Liver (tissue), 9 donors: Measurements from ENCODE around the gene HAGH. TPM values are rescaled to one million over a fixed set of nuclear protein-coding genes. Genes with fewer than 3 reads are reported as not detected.

ENCODE experiments used
- DNase-seq: peaks from one replicate; pipeline ENCODE4 v3.0.0-alpha.2; 2017; ENCODE audit warnings: low spot score
- H3K27ac ChIP-seq, 2 donors: one replicate each; pipeline ENCODE4 v1.7.0; 2013; ENCODE audit warnings: inconsistent platforms in 2 of 2, low read length in 2 of 2, control low read depth in 1 of 2, low read depth in 1 of 2, mild to moderate bottlenecking in 1 of 2
- H3K27me3 ChIP-seq, 4 donors: one replicate each; pipeline versions ENCODE4 v1.6.1 to v1.7.0; 2013; ENCODE audit warnings: low read length in 3 of 4, inconsistent platforms in 1 of 4, mild to moderate bottlenecking in 1 of 4, moderate library complexity in 1 of 4; ENCODE audit not compliant: control insufficient read depth in 4 of 4, insufficient read depth in 4 of 4
- H3K36me3 ChIP-seq, 4 donors: one replicate each; pipeline versions ENCODE4 v1.6.1 to v1.7.0; 2013; ENCODE audit warnings: low read length in 3 of 4, mild to moderate bottlenecking in 3 of 4, low read depth in 1 of 4, moderate library complexity in 1 of 4; ENCODE audit not compliant: control insufficient read depth in 4 of 4, insufficient read depth in 3 of 4
- H3K4me1 ChIP-seq, 4 donors: one replicate each; pipeline versions ENCODE4 v1.6.1 to v1.7.0; 2013; ENCODE audit warnings: low read length in 3 of 4, mild to moderate bottlenecking in 3 of 4, moderate library complexity in 1 of 4; ENCODE audit not compliant: control insufficient read depth in 4 of 4, insufficient read depth in 4 of 4
- H3K4me3 ChIP-seq, 3 donors: one replicate each; pipeline versions ENCODE4 v1.6.1 to v1.7.0; 2013; ENCODE audit warnings: low read length in 3 of 3, control low read depth in 1 of 3, low read depth in 1 of 3, mild to moderate bottlenecking in 1 of 3
- H3K9ac ChIP-seq, 2 donors: one replicate each; pipeline ENCODE4 v1.7.0; 2013; ENCODE audit warnings: low read length in 2 of 2, mild to moderate bottlenecking in 2 of 2, moderate library complexity in 2 of 2, control low read depth in 1 of 2, low read depth in 1 of 2
- H3K9me3 ChIP-seq, 4 donors: one replicate each; pipeline versions ENCODE4 v1.6.1 to v1.7.0; 2013; ENCODE audit warnings: low read length in 3 of 4; ENCODE audit not compliant: control insufficient read depth in 4 of 4
- CTCF ChIP-seq: fragments of 150-350 bp; IDR thresholded peaks from 2 replicates; pipeline ENCODE4 v1.5.1; 2017; ENCODE audit warnings: improper control_type of control experiment, low read depth, low read length; ENCODE audit not compliant: missing input control
- EGR1 ChIP-seq, 2 donors: IDR thresholded peaks; 2 replicates each; pipeline ENCODE4 v1.6.1; 2016 to 2018; ENCODE audit warnings: antibody characterized with exemption in 2 of 2, low read depth in 2 of 2
- FOXA1 ChIP-seq: IDR thresholded peaks from 2 replicates; pipeline ENCODE4 v1.6.1; 2016; ENCODE audit warnings: antibody characterized with exemption
- FOXA2 ChIP-seq: IDR thresholded peaks from 2 replicates; pipeline ENCODE4 v1.6.1; 2016; ENCODE audit warnings: antibody characterized with exemption
- HNF4A ChIP-seq, 2 donors: conservative IDR thresholded peaks; 2 replicates each; pipeline ENCODE4 v1.6.1; 2016; ENCODE audit warnings: antibody characterized with exemption in 2 of 2, mild to moderate bottlenecking in 2 of 2
- HNF4G ChIP-seq: IDR thresholded peaks from 2 replicates; pipeline ENCODE4 v1.6.1; 2016; ENCODE audit warnings: antibody characterized with exemption
- JUND ChIP-seq, 2 donors: IDR thresholded peaks; 2 replicates each; pipeline ENCODE4 v1.6.1; 2016; ENCODE audit warnings: antibody characterized with exemption in 2 of 2
- MAX ChIP-seq: IDR thresholded peaks from 2 replicates; pipeline ENCODE4 v1.6.1; 2016; ENCODE audit warnings: antibody characterized with exemption
- NR2F2 ChIP-seq: IDR thresholded peaks from 2 replicates; pipeline ENCODE4 v1.6.1; 2016; ENCODE audit warnings: antibody characterized with exemption
- RAD21 ChIP-seq, 2 donors: IDR thresholded peaks; 2 replicates each; pipeline ENCODE4 v1.6.1; 2016; ENCODE audit warnings: antibody characterized with exemption in 2 of 2, mild to moderate bottlenecking in 2 of 2
- RXRA ChIP-seq, 2 donors: IDR thresholded peaks; 2 replicates each; pipeline ENCODE4 v1.6.1; 2017 to 2018; ENCODE audit warnings: antibody characterized with exemption in 2 of 2, mild to moderate bottlenecking in 1 of 2
- TAF1 ChIP-seq: conservative IDR thresholded peaks from 2 replicates; pipeline ENCODE4 v1.6.1; 2016; ENCODE audit warnings: antibody characterized with exemption, mild to moderate bottlenecking
- YY1 ChIP-seq: IDR thresholded peaks from 2 replicates; pipeline ENCODE4 v1.6.1; 2016; ENCODE audit warnings: antibody characterized with exemption, mild to moderate bottlenecking
- ZBTB33 ChIP-seq: IDR thresholded peaks from 2 replicates; pipeline ENCODE4 v1.6.1; 2016; ENCODE audit warnings: antibody characterized with exemption
- WGBS: extraction: QIAGEN DNeasy Blood & Tissue Kit; methylation state at CpG from one replicate; pipeline ENCODE4 v1.1.7; 2013; 5-methylcytosine and 5-hydroxymethylcytosine counted together
- polyA plus RNA-seq, 2 donors: library from polyadenylated mRNA; stranded (reverse) in 1 of 2; unstranded in 1 of 2; fragments of 200-250 nt in 1 of 2; fragments of >200 nt in 1 of 2; fragmentation: Nextera tagmentation in 1 of 2; extraction: Ambion mirVana in 1 of 2; gene quantifications; one replicate each; pipeline versions ENCODE4 v1.2.1 to v1.2.3, GENCODE V29; 2013 to 2015
- total RNA-seq, 2 donors: library from RNA; depleted of rRNA; stranded (reverse); fragments of >200 nt; gene quantifications; one replicate each; pipeline ENCODE4 v1.2.3, GENCODE V29; 2014
- donor health status: healthy.
- donor health status: healthy.
- donor health status: healthy.
- donor health status: healthy.
- donor health status: healthy.

Gene HAGH
- total and polyA plus RNA-seq, 4 donors, result 169 to 252 (median 204) TPM

- H3K36me3 ChIP-seq, result peaks cover 5 to 41% (median 10%) of the 10 kb centered on the region in 4 donors
- no peak overlapping the region for H3K27ac ChIP-seq
- no peak overlapping the region for H3K4me3 ChIP-seq
- no peak overlapping the region for H3K9ac ChIP-seq
- no peak for DNase-seq
- WGBS, result 96% methylated on average over 21 of the region's 21 CpGs
- H3K4me1 ChIP-seq, result no peaks in the 10 kb centered on the region
- TF ChIP-seq HNF4G (no peak), YY1 (no peak), RAD21 (IDR thresholded peaks at IDR 0.05) (no peak), TAF1 (no peak), RXRA (IDR thresholded peaks at IDR 0.05) (no peak), NR2F2 (no peak), MAX (no peak), FOXA1 (no peak), CTCF (no peak), FOXA2 (no peak), HNF4A (conservative IDR thresholded peaks at IDR 0.05) (no peak), EGR1 (IDR thresholded peaks at IDR 0.05; ENCODE audit: low read depth in 2 of 2) (no peak), ZBTB33 (no peak), JUND (IDR thresholded peaks at IDR 0.05) (no peak)
- H3K9me3 ChIP-seq, result no peaks in the 10 kb centered on the region
- H3K27me3 ChIP-seq, result no peaks in the 10 kb centered on the region
Measured at GRCh38 chr16:1759511-1759910, 67.1 kb downstream of the HAGH start.

GRCh38 chr16:1758923-1759322, 67.7 kb downstream of the HAGH start:
- Histone ChIP-seq H3K9me3 (no peaks in the 10 kb centered on the region), H3K27me3 (no peaks in the 10 kb centered on the region), H3K4me3 (no peak overlapping the region), H3K9ac (no peak overlapping the region), H3K4me1 (no peaks in the 10 kb centered on the region), H3K36me3 (peaks cover 5 to 41% (median 10%) of the 10 kb centered on the region in 4 donors), H3K27ac (no peak overlapping the region)
- 94% methylated on average over 18 of the region's 18 CpGs for WGBS
- DNase-seq, result no peak
- TF ChIP-seq FOXA2 (no peak), FOXA1 (no peak), JUND (IDR thresholded peaks at IDR 0.05) (no peak), EGR1 (IDR thresholded peaks at IDR 0.05; ENCODE audit: low read depth in 2 of 2) (no peak), HNF4A (conservative IDR thresholded peaks at IDR 0.05) (no peak)

GRCh38 chr16:1757714-1758461, 68.7 kb downstream of the HAGH start:
- no peak for TF ChIP-seq FOXA2
- no peak for TF ChIP-seq CTCF
- TF ChIP-seq MAX, result no peak
- no peak for TF ChIP-seq NR2F2
- TF ChIP-seq TAF1, result no peak
- H3K36me3 ChIP-seq, result peaks cover 5 to 39% (median 11%) of the 10 kb centered on the region in 4 donors
- H3K4me3 ChIP-seq, result no peak overlapping the region
- H3K27ac ChIP-seq, result no peak overlapping the region
- 89% methylated on average over 37 of the region's 37 CpGs for WGBS
- no peaks in the 10 kb centered on the region for H3K9me3 ChIP-seq
- H3K27me3 ChIP-seq, result no peaks in the 10 kb centered on the region
- no peak overlapping the region for H3K9ac ChIP-seq
- no peaks in the 10 kb centered on the region for H3K4me1 ChIP-seq
- no peak for DNase-seq
